Esophagus squamous epithelium (tissue), 4 donors: ENCODE data around the gene ELOA2.

Experiments
- CTCF ChIP-seq, 6 experiments: fragments of 450-650 bp in 4 of 6; fragments of 200-600 bp in 2 of 6; sonication (generic) in 2 of 6; IDR thresholded peaks; one replicate each; pipeline ENCODE4 v1.5.1; 2016 to 2019; ENCODE audit warnings: antibody characterized with exemption in 6 of 6, mild to moderate bottlenecking in 4 of 6, moderate library complexity in 4 of 6
- POLR2A ChIP-seq, 4 donors: fragments of 450-650 bp; IDR thresholded peaks; one replicate each; pipeline ENCODE4 v1.6.1; 2017; ENCODE audit warnings: antibody characterized with exemption in 4 of 4, mild to moderate bottlenecking in 4 of 4, moderate library complexity in 3 of 4

GRCh38 chr18:47075098-47075883 is 39.9 kb upstream of the ELOA2 start:
- no peak for TF ChIP-seq CTCF (IDR thresholded peaks at IDR 0.05)
- no peak for TF ChIP-seq POLR2A (IDR thresholded peaks at IDR 0.05)
